K562 (cell line): ENCODE measurements around the gene MYRIP. TPM values are rescaled to one million over a fixed set of nuclear protein-coding genes. Genes with fewer than 3 reads are reported as not detected.
A peak's percentile ranks its signal among the peaks of the same experiment; 100 is the strongest.

ENCODE experiments used
- ATAC-seq: fragments of 200-7000 bp; cut with Tn5 transposase; 3 replicates; pipeline ENCODE4 v1.9.1; 2020; ENCODE audit warnings: moderate library complexity
- BruUV-seq: library from RNA; stranded (reverse); fragments of 400-500 nt; replicated peaks from 2 replicates; lab custom pipeline; 2021; lab: Mats Ljungman, UMichigan
- CTCF ChIA-PET: fragments of 300-600 bp; formaldehyde crosslinking; extraction: SDS; loops from one replicate; lab custom pipeline; 2021; ENCODE audit warnings: low intra/inter-chr PET ratio; lab: Yijun Ruan, JAX
- POLR2A ChIA-PET: fragments of 300-600, 350-650 bp; sonication (Branson Sonifier 250); formaldehyde crosslinking; extraction: SDS; loops from one replicate; lab custom pipeline; 2021; ENCODE audit warnings: antibody characterized with exemption, inconsistent platforms; lab: Yijun Ruan, JAX
- DNase-seq, 4 experiments: peaks; one replicate each; pipeline versions ENCODE4 v3.0.0 to v3.0.0-alpha.2; 2011 to 2018; ENCODE audit warnings: low spot score in 3 of 4, mixed read lengths in 3 of 4; ENCODE audit errors: extremely low read depth in 1 of 4
- FAIRE-seq: peaks from 2 replicates; lab custom pipeline; 2011; peaks lifted over from hg19 to GRCh38; lab: Jason Lieb, UNC
- H2AFZ ChIP-seq: 2 replicates; pipeline ENCODE4 v1.6.0; 2011; ENCODE audit warnings: low read depth, low read length, control low read depth, inconsistent platforms
- H3K27ac ChIP-seq: fragments of 200-600 bp; 3 replicates; pipeline ENCODE4 v1.8.0; 2011; ENCODE audit warnings: low read depth, mild to moderate bottlenecking, control low read depth, inconsistent platforms, low read length, moderate library complexity, mixed read lengths; ENCODE audit errors: extremely low read depth
- H3K27me3 ChIP-seq, 2 experiments: fragments of 300-600 bp in 1 of 2; 2 replicates in 1 of 2; 3 replicates in 1 of 2; pipeline versions ENCODE4 v1.6.0 to v1.8.0; 2011; ENCODE audit warnings: inconsistent platforms in 2 of 2, low read length in 2 of 2, mild to moderate bottlenecking in 1 of 2, mixed read lengths in 1 of 2, moderate library complexity in 1 of 2; ENCODE audit not compliant: control insufficient read depth in 2 of 2, insufficient read depth in 2 of 2
- H3K36me3 ChIP-seq: fragments of 300-600 bp; 3 replicates; pipeline ENCODE4 v1.8.0; 2011; ENCODE audit warnings: mild to moderate bottlenecking, low read length, inconsistent platforms; ENCODE audit not compliant: control insufficient read depth, insufficient read depth
- H3K4me1 ChIP-seq, 2 experiments: fragments of 200-600 bp in 1 of 2; replicated peaks in 1 of 2; 2 replicates in 1 of 2; 3 replicates in 1 of 2; pipeline versions ENCODE4 v1.5.1 to v1.8.0; 2011; ENCODE audit warnings: inconsistent platforms in 2 of 2, low read length in 2 of 2, mild to moderate bottlenecking in 1 of 2, mixed read lengths in 1 of 2, moderate library complexity in 1 of 2; ENCODE audit not compliant: control insufficient read depth in 2 of 2, insufficient read depth in 2 of 2
- H3K4me2 ChIP-seq: 2 replicates; pipeline ENCODE4 v1.6.1; 2011; ENCODE audit warnings: low read length, control low read depth, inconsistent platforms, mixed read lengths; ENCODE audit not compliant: insufficient read depth
- H3K4me3 ChIP-seq: fragments of 200-600 bp; sonication (generic), shearing (Covaris generic); 2 replicates; pipeline ENCODE4 v1.5.1; 2016; ENCODE audit warnings: control low read depth, inconsistent platforms
- H3K79me2 ChIP-seq: fragments of 200-600 bp; 3 replicates; pipeline ENCODE4 v1.8.0; 2011; ENCODE audit warnings: low read length, inconsistent platforms; ENCODE audit not compliant: control insufficient read depth, insufficient read depth
- H3K9ac ChIP-seq, 2 experiments: 2 replicates each; pipeline versions ENCODE4 v1.6.0 to v1.6.1; 2011; ENCODE audit warnings: low read depth in 2 of 2, low read length in 2 of 2, control low read depth in 1 of 2, inconsistent platforms in 1 of 2, mild to moderate bottlenecking in 1 of 2, mixed read lengths in 1 of 2; ENCODE audit not compliant: insufficient read depth in 1 of 2
- H3K9me1 ChIP-seq: one replicate; pipeline ENCODE4 v1.6.0; 2011; ENCODE audit warnings: inconsistent platforms, mild to moderate bottlenecking, low read length, moderate library complexity; ENCODE audit not compliant: control insufficient read depth, insufficient read depth
- H3K9me3 ChIP-seq: replicated peaks from 2 replicates; pipeline ENCODE4 v1.5.1; 2011; ENCODE audit warnings: low read depth, low read length, inconsistent platforms; ENCODE audit not compliant: control insufficient read depth, insufficient read depth
- H4K20me1 ChIP-seq: replicated peaks from 2 replicates; pipeline ENCODE4 v1.6.1; 2011; ENCODE audit warnings: low read length, inconsistent platforms, mixed read lengths; ENCODE audit not compliant: control insufficient read depth, insufficient read depth
- BDP1 ChIP-seq: IDR thresholded peaks from 3 replicates; pipeline ENCODE4 v1.6.1; 2011; ENCODE audit not compliant: insufficient read length, insufficient read depth
- E2F3 ChIP-seq: fragments of 250-450 bp; sonication (Bioruptor Pico); IDR thresholded peaks from 2 replicates; pipeline ENCODE4 v1.4.0; 2020; ENCODE audit warnings: mild to moderate bottlenecking
- E4F1 ChIP-seq: fragments of 250-450 bp; sonication (Bioruptor Pico); IDR thresholded peaks from 2 replicates; pipeline ENCODE4 v1.5.0; 2021; ENCODE audit warnings: mild to moderate bottlenecking, borderline replicate concordance
- IRF2 ChIP-seq: sonication (generic); formaldehyde crosslinking; IDR thresholded peaks from 2 replicates; pipeline ENCODE4 v1.8.1; 2022; ENCODE audit warnings: mild to moderate bottlenecking, missing genetic modification reagents
- MTA3 ChIP-seq: fragments of 450-650 bp; formaldehyde crosslinking; IDR thresholded peaks from 2 replicates; pipeline ENCODE4 v1.6.1; 2017; ENCODE audit warnings: mild to moderate bottlenecking, borderline replicate concordance
- NCOA1 ChIP-seq: fragments of 450-650 bp; IDR thresholded peaks from 2 replicates; pipeline ENCODE4 v1.6.1; 2016; ENCODE audit warnings: low read depth
- RFX1 ChIP-seq: fragments of 450-650 bp; IDR thresholded peaks from 2 replicates; pipeline ENCODE4 v1.6.1; 2016; ENCODE audit warnings: mild to moderate bottlenecking, moderate library complexity
- STAT5B ChIP-seq: fragments of 250-450 bp; sonication (Bioruptor Pico); IDR thresholded peaks from 2 replicates; pipeline ENCODE4 v1.8.0; 2021; ENCODE audit warnings: mild to moderate bottlenecking, inconsistent platforms
- ZNF668 ChIP-seq: fragments of 250-450 bp; sonication (Bioruptor Pico); IDR thresholded peaks from 2 replicates; pipeline ENCODE4 v1.8.0; 2022; ENCODE audit warnings: mild to moderate bottlenecking, inconsistent platforms
- WGBS: fragments of 100-300 bp; shearing (Covaris generic); methylation state at CpG from one replicate; pipeline ENCODE4 v1.1.6; 2016; ENCODE audit warnings: low coverage, mixed read lengths; ENCODE audit not compliant: insufficient coverage; ENCODE audit errors: missing lambda C conversion rate; 5-methylcytosine and 5-hydroxymethylcytosine counted together
- in situ Hi-C: fragments of 300-500 bp; cut with MboI; formaldehyde crosslinking; loops from 4 replicates; pipeline ENCODE4 v1.15.0; 2018; ENCODE audit warnings: inconsistent platforms, mixed read lengths
- intact Hi-C: fragments of 100-400 bp; cut with micrococcal nuclease; formaldehyde crosslinking; loops from 2 replicates; pipeline ENCODE4 v1.14.2; 2022
- polyA plus RNA-seq, 8 experiments: library from polyadenylated mRNA; depleted of rRNA in 4 of 8; stranded (reverse) in 5 of 8; unstranded in 3 of 8; fragments of >200 nt; fragmentation: Nextera tagmentation in 2 of 8; fragmentation: Illumina TruSeq in 1 of 8; extraction: Ambion mirVana in 2 of 8; extraction: Trizol in 1 of 8; gene quantifications; 2 replicates each; pipeline versions ENCODE4 v1.2.1 to v1.2.3, GENCODE V29; 2011 to 2014; ENCODE audit warnings: inconsistent platforms in 1 of 8, missing spikeins in 1 of 8
- total RNA-seq, 7 experiments: library from RNA; depleted of rRNA in 6 of 7; stranded (reverse); fragments of >200 nt in 6 of 7; fragmentation: Illumina TruSeq in 2 of 7; extraction: Trizol in 2 of 7; gene quantifications; 2 replicates each; pipeline versions ENCODE4 v1.2.1 to v1.2.3, GENCODE V29; 2011 to 2021; ENCODE audit warnings: low replicate concordance in 1 of 7
- TF ChIP-seq, protein P1 (sequence below): fragments of 450-650 bp; IDR thresholded peaks from 2 replicates; pipeline ENCODE4 v1.6.1; 2018; ENCODE audit warnings: mild to moderate bottlenecking, low read depth; ENCODE audit not compliant: partially characterized antibody
- TF ChIP-seq, protein P2 (sequence below): fragments of 450-650 bp; formaldehyde crosslinking; IDR thresholded peaks from 2 replicates; pipeline ENCODE4 v1.4.0; 2020; ENCODE audit warnings: mild to moderate bottlenecking, moderate library complexity
- TF ChIP-seq, protein P3 (sequence below): fragments of 450-650 bp; formaldehyde crosslinking; IDR thresholded peaks from 2 replicates; pipeline ENCODE4 v1.4.0; 2022; ENCODE audit warnings: missing genetic modification characterization
- TF ChIP-seq, protein P4 (sequence below): fragments of 450-650 bp; formaldehyde crosslinking; IDR thresholded peaks from 2 replicates; pipeline ENCODE4 v1.4.0; 2020; ENCODE audit warnings: mild to moderate bottlenecking, mixed read lengths

MYRIP gene
- total and polyA plus RNA-seq, 9 of the 15 experiments (the other 6 are each of a cell fraction or from before 2014, with no cell fraction given) = 0.03 to 0.12 TPM; not detected in 7

DNA sequence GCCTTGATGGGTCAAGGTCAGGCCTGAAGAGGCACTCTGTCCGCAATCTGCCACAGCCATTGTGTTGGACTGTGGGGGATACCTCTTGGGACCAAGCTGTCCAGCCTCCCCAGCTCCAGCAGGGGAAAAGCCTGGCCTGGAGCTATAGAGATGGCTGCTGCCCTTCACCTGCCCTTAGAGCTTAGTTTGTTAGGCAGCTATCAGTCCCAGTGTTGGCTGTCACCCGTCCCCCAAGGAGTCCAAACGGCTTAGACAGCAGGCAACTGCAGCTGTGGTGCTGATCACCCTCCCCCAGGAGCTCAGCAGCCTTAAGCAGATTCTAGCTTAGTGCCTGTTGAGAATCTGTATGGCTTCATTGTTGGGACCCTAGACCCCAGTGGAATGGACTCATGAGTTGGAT is 180.3 kb downstream of the MYRIP start (continued):
- TF ChIP-seq, protein P1, sequence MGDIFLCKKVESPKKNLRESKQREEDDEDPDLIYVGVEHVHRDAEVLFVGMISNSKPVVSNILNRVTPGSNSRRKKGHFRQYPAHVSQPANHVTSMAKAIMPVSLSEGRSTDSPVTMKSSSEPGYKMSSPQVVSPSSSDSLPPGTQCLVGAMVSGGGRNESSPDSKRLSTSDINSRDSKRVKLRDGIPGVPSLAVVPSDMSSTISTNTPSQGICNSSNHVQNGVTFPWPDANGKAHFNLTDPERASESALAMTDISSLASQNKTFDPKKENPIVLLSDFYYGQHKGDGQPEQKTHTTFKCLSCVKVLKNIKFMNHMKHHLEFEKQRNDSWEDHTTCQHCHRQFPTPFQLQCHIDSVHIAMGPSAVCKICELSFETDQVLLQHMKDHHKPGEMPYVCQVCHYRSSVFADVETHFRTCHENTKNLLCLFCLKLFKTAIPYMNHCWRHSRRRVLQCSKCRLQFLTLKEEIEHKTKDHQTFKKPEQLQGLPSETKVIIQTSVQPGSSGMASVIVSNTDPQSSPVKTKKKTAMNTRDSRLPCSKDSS = no peak
- no peak for TF ChIP-seq RFX1
- no peak for TF ChIP-seq NCOA1
- no peak for TF ChIP-seq E2F3 (CRISPR knock-in tag)
- no peak for TF ChIP-seq STAT5B
- TF ChIP-seq, protein P2, sequence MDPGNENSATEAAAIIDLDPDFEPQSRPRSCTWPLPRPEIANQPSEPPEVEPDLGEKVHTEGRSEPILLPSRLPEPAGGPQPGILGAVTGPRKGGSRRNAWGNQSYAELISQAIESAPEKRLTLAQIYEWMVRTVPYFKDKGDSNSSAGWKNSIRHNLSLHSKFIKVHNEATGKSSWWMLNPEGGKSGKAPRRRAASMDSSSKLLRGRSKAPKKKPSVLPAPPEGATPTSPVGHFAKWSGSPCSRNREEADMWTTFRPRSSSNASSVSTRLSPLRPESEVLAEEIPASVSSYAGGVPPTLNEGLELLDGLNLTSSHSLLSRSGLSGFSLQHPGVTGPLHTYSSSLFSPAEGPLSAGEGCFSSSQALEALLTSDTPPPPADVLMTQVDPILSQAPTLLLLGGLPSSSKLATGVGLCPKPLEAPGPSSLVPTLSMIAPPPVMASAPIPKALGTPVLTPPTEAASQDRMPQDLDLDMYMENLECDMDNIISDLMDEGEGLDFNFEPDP (CRISPR knock-in tag) = no peak
- no peak for TF ChIP-seq MTA3
- no peak for TF ChIP-seq IRF2 (CRISPR knock-in tag)

DNA sequence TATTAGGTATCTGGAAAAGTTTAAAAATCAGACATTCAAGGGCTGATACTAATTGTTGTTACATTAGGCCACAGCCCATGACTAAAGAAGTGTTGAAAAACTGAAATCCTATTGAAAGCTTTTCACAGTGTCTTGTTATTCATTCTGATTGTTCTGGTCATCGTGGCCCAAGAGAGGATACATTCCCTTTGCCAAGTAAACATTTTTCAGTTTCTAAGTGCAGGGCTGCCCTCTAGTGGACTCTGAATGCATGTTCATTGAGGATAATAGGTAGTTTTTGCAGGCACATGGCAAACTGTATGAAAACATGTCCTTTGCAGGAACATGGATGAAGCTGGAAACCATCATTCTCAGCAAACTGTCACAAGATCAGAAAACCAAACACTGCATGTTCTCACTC is 181.1 kb downstream of the MYRIP start:
- H3K27me3 ChIP-seq = no peaks in the 10 kb centered on the region
- no peak overlapping the region for H3K9ac ChIP-seq
- WGBS = 5% methylated on average over 1 of the region's 1 CpG
- no peak overlapping the region for H2AFZ ChIP-seq
- no peak overlapping the region for H3K4me3 ChIP-seq
- H3K27ac ChIP-seq = no peak overlapping the region
- no peaks in the 10 kb centered on the region for H3K9me1 ChIP-seq
- no peaks in the 10 kb centered on the region; the same call in 1 of the 2 replicates for H3K9me3 ChIP-seq
- H3K79me2 ChIP-seq = no peaks in the 10 kb centered on the region
- ATAC-seq (peak; percentile 90), FAIRE-seq (peak; percentile 70), DNase-seq (peak; percentile 70 to 76 (median 72))
- H4K20me1 ChIP-seq = no peaks in the 10 kb centered on the region
- intact Hi-C loops = loop anchor here (1.0 to 10.0 kb wide), 5 partner anchors 176 to 543 kb away; no protein-coding TSS in a partner anchor
- CTCF ChIA-PET = interaction anchor here (0.5 to 2.4 kb wide), 2 partner anchors 182 to 449 kb away, joined by 3 to 10 read pairs; no protein-coding TSS in a partner anchor
- in situ Hi-C loops = no loop called here
- H3K4me2 ChIP-seq = no peak overlapping the region
- no peaks in the 10 kb centered on the region for H3K4me1 ChIP-seq
- no TSS peak for BruUV-seq
- H3K36me3 ChIP-seq = no peaks in the 10 kb centered on the region
- POLR2A ChIA-PET = interaction anchor here (0.6 kb wide), 1 partner anchor 535 kb away, joined by 3 read pairs; no protein-coding TSS in a partner anchor
- TF ChIP-seq ZNF668 (CRISPR knock-in tag) (no peak), E4F1 (CRISPR knock-in tag) (no peak), BDP1 (no peak)
- TF ChIP-seq, protein P3, sequence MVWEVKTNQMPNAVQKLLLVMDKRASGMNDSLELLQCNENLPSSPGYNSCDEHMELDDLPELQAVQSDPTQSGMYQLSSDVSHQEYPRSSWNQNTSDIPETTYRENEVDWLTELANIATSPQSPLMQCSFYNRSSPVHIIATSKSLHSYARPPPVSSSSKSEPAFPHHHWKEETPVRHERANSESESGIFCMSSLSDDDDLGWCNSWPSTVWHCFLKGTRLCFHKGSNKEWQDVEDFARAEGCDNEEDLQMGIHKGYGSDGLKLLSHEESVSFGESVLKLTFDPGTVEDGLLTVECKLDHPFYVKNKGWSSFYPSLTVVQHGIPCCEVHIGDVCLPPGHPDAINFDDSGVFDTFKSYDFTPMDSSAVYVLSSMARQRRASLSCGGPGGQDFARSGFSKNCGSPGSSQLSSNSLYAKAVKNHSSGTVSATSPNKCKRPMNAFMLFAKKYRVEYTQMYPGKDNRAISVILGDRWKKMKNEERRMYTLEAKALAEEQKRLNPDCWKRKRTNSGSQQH (CRISPR knock-in tag) = no peak
- TF ChIP-seq, protein P4, sequence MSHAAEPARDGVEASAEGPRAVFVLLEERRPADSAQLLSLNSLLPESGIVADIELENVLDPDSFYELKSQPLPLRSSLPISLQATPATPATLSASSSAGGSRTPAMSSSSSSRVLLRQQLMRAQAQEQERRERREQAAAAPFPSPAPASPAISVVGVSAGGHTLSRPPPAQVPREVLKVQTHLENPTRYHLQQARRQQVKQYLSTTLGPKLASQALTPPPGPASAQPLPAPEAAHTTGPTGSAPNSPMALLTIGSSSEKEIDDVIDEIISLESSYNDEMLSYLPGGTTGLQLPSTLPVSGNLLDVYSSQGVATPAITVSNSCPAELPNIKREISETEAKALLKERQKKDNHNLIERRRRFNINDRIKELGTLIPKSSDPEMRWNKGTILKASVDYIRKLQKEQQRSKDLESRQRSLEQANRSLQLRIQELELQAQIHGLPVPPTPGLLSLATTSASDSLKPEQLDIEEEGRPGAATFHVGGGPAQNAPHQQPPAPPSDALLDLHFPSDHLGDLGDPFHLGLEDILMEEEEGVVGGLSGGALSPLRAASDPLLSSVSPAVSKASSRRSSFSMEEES (CRISPR knock-in tag) = no peak
